SJCRH30 (cell line): ENCODE data around the gene LRFN3. TPM values are rescaled to one million over a fixed set of nuclear protein-coding genes. Genes with fewer than 3 reads are reported as not detected.

Experiments used
- DNase-seq, 2 experiments: peaks; one replicate each; pipeline ENCODE4 v3.0.0-alpha.2; 2015 to 2020
- H3K27ac ChIP-seq: fragments of 250-450 bp; sonication (Bioruptor Pico); 2 replicates; pipeline ENCODE4 v1.5.1; 2020; ENCODE audit warnings: mild to moderate bottlenecking, moderate library complexity
- H3K27me3 ChIP-seq: fragments of 250-450 bp; sonication (Bioruptor Pico); 2 replicates; pipeline ENCODE4 v1.5.1; 2020; ENCODE audit warnings: mild to moderate bottlenecking, moderate library complexity
- H3K36me3 ChIP-seq: fragments of 250-450 bp; sonication (Bioruptor Pico); 2 replicates; pipeline ENCODE4 v1.5.1; 2020; ENCODE audit warnings: mild to moderate bottlenecking, moderate library complexity
- H3K4me1 ChIP-seq: fragments of 250-450 bp; sonication (Bioruptor Pico); 2 replicates; pipeline ENCODE4 v1.5.1; 2020; ENCODE audit warnings: mild to moderate bottlenecking, moderate library complexity
- H3K4me3 ChIP-seq: fragments of 250-450 bp; sonication (Bioruptor Pico); 2 replicates; pipeline ENCODE4 v1.5.1; 2020; ENCODE audit warnings: mild to moderate bottlenecking, moderate library complexity
- H3K9me3 ChIP-seq: fragments of 250-450 bp; sonication (Bioruptor Pico); replicated peaks from 2 replicates; pipeline ENCODE4 v1.5.1; 2020; ENCODE audit warnings: mild to moderate bottlenecking, moderate library complexity
- total RNA-seq: library from RNA; depleted of rRNA; stranded (reverse); fragments of >200 nt; shearing (Covaris generic); gene quantifications from 2 replicates; pipeline ENCODE4 v1.2.3, GENCODE V29; 2014; rRNA removed

The LRFN3 gene
- total RNA-seq, 1 experiment from 2014 or later: 10.2 TPM

- H3K27ac ChIP-seq: no peak overlapping the region
- peaks cover 4% of the 10 kb centered on the region; the same call in 1 of the 2 replicates for H3K27me3 ChIP-seq
- H3K4me1 ChIP-seq: no peaks in the 10 kb centered on the region
- H3K9me3 ChIP-seq: 0 out of 2 replicates have a peak, but pooled peaks cover 2% of the 10 kb centered on the region
- H3K36me3 ChIP-seq: no peaks in the 10 kb centered on the region
- DNase-seq: no peak
- no peak overlapping the region for H3K4me3 ChIP-seq
These were observed 52.6 kb downstream of the LRFN3 start for GRCh38 chr19:35988824-35989223.

- no peak overlapping the region for H3K4me3 ChIP-seq
- 0 out of 2 replicates have a peak, but pooled peaks cover 2% of the 10 kb centered on the region for H3K9me3 ChIP-seq
- H3K27ac ChIP-seq: no peak overlapping the region
- H3K27me3 ChIP-seq: peaks cover 4% of the 10 kb centered on the region; the same call in 1 of the 2 replicates
- no peaks in the 10 kb centered on the region for H3K36me3 ChIP-seq
- no peak for DNase-seq
- no peaks in the 10 kb centered on the region for H3K4me1 ChIP-seq
These were observed 54.0 kb downstream of the LRFN3 start for GRCh38 chr19:35990156-35990555.

- Histone ChIP-seq H3K4me3 (no peak overlapping the region), H3K36me3 (no peaks in the 10 kb centered on the region), H3K27me3 (peaks cover 4% of the 10 kb centered on the region; the same call in 1 of the 2 replicates), H3K4me1 (peaks cover 2% of the 10 kb centered on the region; the same call in 1 of the 2 replicates), H3K9me3 (0 out of 2 replicates have a peak, but pooled peaks cover 2% of the 10 kb centered on the region), H3K27ac (no peak overlapping the region)
- no peak for DNase-seq
These were observed 54.9 kb downstream of the LRFN3 start for GRCh38 chr19:35990771-35991730.

GRCh38 chr19:35991731-35992450 lies 55.7 kb downstream of the LRFN3 start:
- H3K36me3 ChIP-seq: no peaks in the 10 kb centered on the region; the same call in 1 of the 2 replicates
- no peak overlapping the region for H3K4me3 ChIP-seq
- no peak overlapping the region for H3K27ac ChIP-seq
- peaks cover 3% of the 10 kb centered on the region; the same call in 1 of the 2 replicates for H3K4me1 ChIP-seq
- H3K27me3 ChIP-seq: no peaks in the 10 kb centered on the region
- DNase-seq: peak in 1 of 2 experiments; percentile 27
- 0 out of 2 replicates have a peak, but pooled peaks cover 2% of the 10 kb centered on the region for H3K9me3 ChIP-seq

GRCh38 chr19:35992907-35993765 lies 57.0 kb downstream of the LRFN3 start:
- no peak for DNase-seq
- Histone ChIP-seq H3K36me3 (peaks cover 3% of the 10 kb centered on the region; the same call in 1 of the 2 replicates), H3K9me3 (0 out of 2 replicates have a peak, but pooled peaks cover 2% of the 10 kb centered on the region), H3K4me3 (no peak overlapping the region), H3K27ac (no peak overlapping the region), H3K4me1 (peaks cover 3% of the 10 kb centered on the region; the same call in 1 of the 2 replicates), H3K27me3 (no peaks in the 10 kb centered on the region)

GRCh38 chr19:35993923-35994598 lies 57.9 kb downstream of the LRFN3 start:
- no peak overlapping the region for H3K27ac ChIP-seq
- DNase-seq: no peak
- peaks cover 3% of the 10 kb centered on the region; the same call in 1 of the 2 replicates for H3K4me1 ChIP-seq
- H3K4me3 ChIP-seq: no peak overlapping the region
- H3K36me3 ChIP-seq: peaks cover 5% of the 10 kb centered on the region; the same call in 1 of the 2 replicates
- H3K9me3 ChIP-seq: no peaks in the 10 kb centered on the region
- H3K27me3 ChIP-seq: no peaks in the 10 kb centered on the region

Other genes with a start within 250 kb of the LRFN3 start
- gene ZBTB32, start 231.8 kb upstream of the LRFN3 start, total RNA-seq: not detected in 2 replicates
- 13.1 and 15.1 TPM in 2 replicates for gene KMT2B, start 218.4 kb upstream of the LRFN3 start, total RNA-seq
- 4.3 and 10.3 TPM in 2 replicates for gene IGFLR1, start 193.9 kb upstream of the LRFN3 start, total RNA-seq
- 9.7 and 11.4 TPM in 2 replicates for gene U2AF1L4, start 191.0 kb upstream of the LRFN3 start, total RNA-seq
- 37.7 and 47.2 TPM in 2 replicates for gene PSENEN, start 190.7 kb upstream of the LRFN3 start, total RNA-seq
- gene LIN37, start 187.8 kb upstream of the LRFN3 start, total RNA-seq: 4.9 and 6.1 TPM in 2 replicates
- not detected in 2 replicates for gene HSPB6, start 179.3 kb upstream of the LRFN3 start, total RNA-seq
- gene PROSER3, start 178.2 kb upstream of the LRFN3 start, total RNA-seq: 10.0 and 11.1 TPM in 2 replicates
- gene ARHGAP33, start 160.8 kb upstream of the LRFN3 start, total RNA-seq: 8.9 and 10.5 TPM in 2 replicates
- gene PRODH2, start 123.5 kb upstream of the LRFN3 start, total RNA-seq: not detected in 2 replicates
- not detected in 2 replicates for gene NPHS1, start 83.9 kb upstream of the LRFN3 start, total RNA-seq
- not detected in 2 replicates for gene KIRREL2, start 79.5 kb upstream of the LRFN3 start, total RNA-seq
- gene APLP1, start 67.8 kb upstream of the LRFN3 start, total RNA-seq: 32.1 and 32.7 TPM in 2 replicates
- gene NFKBID, start 35.8 kb upstream of the LRFN3 start, total RNA-seq: 6.2 and 7.3 TPM in 2 replicates
- not detected in 2 replicates for gene HCST, start 33.8 kb upstream of the LRFN3 start, total RNA-seq
- not detected in 2 replicates for gene TYROBP, start 28.1 kb upstream of the LRFN3 start, total RNA-seq
- gene SDHAF1, start 58.8 kb downstream of the LRFN3 start, total RNA-seq: 21.6 and 27.9 TPM in 2 replicates
- 0.10 and 0.20 TPM in 2 replicates for gene SYNE4, start 72.4 kb downstream of the LRFN3 start, total RNA-seq
- 17.4 and 19.8 TPM in 2 replicates for gene ALKBH6, start 77.8 kb downstream of the LRFN3 start, total RNA-seq
- gene CLIP3, start 96.5 kb downstream of the LRFN3 start, total RNA-seq: 1.6 and 3.3 TPM in 2 replicates
- 3.9 and 4.8 TPM in 2 replicates for gene THAP8, start 117.9 kb downstream of the LRFN3 start, total RNA-seq
- gene WDR62, start 118.5 kb downstream of the LRFN3 start, total RNA-seq: 19.8 and 23.5 TPM in 2 replicates
- gene OVOL3, start 174.8 kb downstream of the LRFN3 start, total RNA-seq: 0.79 and 1.4 TPM in 2 replicates
- 140 and 153 TPM in 2 replicates for gene POLR2I, start 178.5 kb downstream of the LRFN3 start, total RNA-seq
- 212 and 217 TPM in 2 replicates for gene TBCB, start 179.1 kb downstream of the LRFN3 start, total RNA-seq
- 339 and 397 TPM in 2 replicates for gene CAPNS1, start 203.7 kb downstream of the LRFN3 start, total RNA-seq
- 0.61 TPM in 1 of 2 replicates, not detected in the other for gene COX7A1, start 216.1 kb downstream of the LRFN3 start, total RNA-seq